HepG2 (cell line): ENCODE data around the gene CGREF1. TPM values are rescaled to one million over a fixed set of nuclear protein-coding genes. Genes with fewer than 3 reads are reported as not detected.

Source experiments
- AKAP8 ChIP-seq: sonication (generic); formaldehyde crosslinking; IDR thresholded peaks from 2 replicates; pipeline ENCODE4 v1.5.1; 2020; ENCODE audit warnings: mild to moderate bottlenecking, missing genetic modification reagents
- CC2D1A ChIP-seq: sonication (generic); formaldehyde crosslinking; IDR thresholded peaks from 2 replicates; pipeline ENCODE4 v1.8.1; 2023; ENCODE audit warnings: mild to moderate bottlenecking, missing genetic modification reagents
- CENPBD1 ChIP-seq: sonication (generic); formaldehyde crosslinking; IDR thresholded peaks from 2 replicates; pipeline ENCODE4 v1.8.0; 2022; ENCODE audit warnings: missing genetic modification reagents, low read depth, mild to moderate bottlenecking, borderline replicate concordance
- CHCHD3 ChIP-seq: sonication (generic); formaldehyde crosslinking; IDR thresholded peaks from 2 replicates; pipeline ENCODE4 v1.8.0; 2022; ENCODE audit warnings: mild to moderate bottlenecking, missing genetic modification reagents, moderate library complexity
- FOSL1 ChIP-seq: sonication (generic); formaldehyde crosslinking; IDR thresholded peaks from 2 replicates; pipeline ENCODE4 v1.9.0; 2021; ENCODE audit warnings: missing genetic modification reagents, borderline replicate concordance
- GATA4 ChIP-seq: sonication (generic); IDR thresholded peaks from 2 replicates; pipeline ENCODE4 v1.6.1; 2016; ENCODE audit warnings: antibody characterized with exemption, low read depth, borderline replicate concordance
- HIC2 ChIP-seq: sonication (generic); formaldehyde crosslinking; IDR thresholded peaks from 2 replicates; pipeline ENCODE4 v1.9.0; 2022; ENCODE audit warnings: low read depth, missing genetic modification reagents
- IRF2 ChIP-seq: IDR thresholded peaks from 2 replicates; pipeline ENCODE4 v1.6.1; 2018; ENCODE audit warnings: missing genetic modification reagents, missing compliant biosample characterization
- MED1 ChIP-seq: sonication (generic); formaldehyde crosslinking; IDR thresholded peaks from 2 replicates; pipeline ENCODE4 v1.4.0; 2020; ENCODE audit warnings: missing genetic modification reagents
- MTERF4 ChIP-seq: sonication (generic); formaldehyde crosslinking; IDR thresholded peaks from 2 replicates; pipeline ENCODE4 v1.8.0; 2023; ENCODE audit warnings: mild to moderate bottlenecking, missing genetic modification reagents
- RARG ChIP-seq: sonication (generic); formaldehyde crosslinking; IDR thresholded peaks from 2 replicates; pipeline ENCODE4 v1.4.0; 2020; ENCODE audit warnings: low read depth, mild to moderate bottlenecking, missing genetic modification reagents
- RBM39 ChIP-seq: fragments of 200-400 bp; formaldehyde crosslinking; IDR thresholded peaks from one replicate; pipeline ENCODE4 v1.6.1; 2018; ENCODE audit warnings: antibody characterized with exemption, mild to moderate bottlenecking, low read depth, low read length; ENCODE audit not compliant: poor library complexity, severe bottlenecking
- RXRA ChIP-seq: sonication (generic); formaldehyde crosslinking; IDR thresholded peaks from 2 replicates; pipeline ENCODE4 v1.5.1; 2020; ENCODE audit warnings: missing genetic modification reagents
- SIX1 ChIP-seq: sonication (generic); formaldehyde crosslinking; IDR thresholded peaks from 2 replicates; pipeline ENCODE4 v1.4.0; 2020; ENCODE audit warnings: missing genetic modification reagents, borderline replicate concordance
- SMC3 ChIP-seq: IDR thresholded peaks from 2 replicates; pipeline ENCODE4 v1.6.1; 2011; ENCODE audit warnings: low read length, improper control_type of control experiment
- SUZ12 ChIP-seq: fragments of 150-350 bp; IDR thresholded peaks from 2 replicates; pipeline ENCODE4 v1.6.1; 2014; ENCODE audit warnings: low read depth, low read length
- TBP ChIP-seq: sonication (generic); formaldehyde crosslinking; IDR thresholded peaks from 2 replicates; pipeline ENCODE4 v1.5.0; 2020; ENCODE audit warnings: missing genetic modification reagents
- TP53 ChIP-seq: sonication (generic); formaldehyde crosslinking; conservative IDR thresholded peaks from 2 replicates; pipeline ENCODE4 v1.4.0; 2020; ENCODE audit warnings: missing genetic modification reagents
- ZNF446 ChIP-seq: sonication (generic); formaldehyde crosslinking; IDR thresholded peaks from 2 replicates; pipeline ENCODE4 v1.5.0; 2020; ENCODE audit warnings: mild to moderate bottlenecking, missing genetic modification reagents
- ZNF83 ChIP-seq: sonication (generic); formaldehyde crosslinking; IDR thresholded peaks from 2 replicates; pipeline ENCODE4 v1.4.0; 2020; ENCODE audit warnings: missing genetic modification reagents, mild to moderate bottlenecking, borderline replicate concordance
- ZNF850 ChIP-seq: sonication (generic); formaldehyde crosslinking; conservative IDR thresholded peaks from 2 replicates; pipeline ENCODE4 v1.9.0; 2021; ENCODE audit warnings: mild to moderate bottlenecking, missing genetic modification reagents
- ZSCAN21 ChIP-seq: sonication (generic); formaldehyde crosslinking; IDR thresholded peaks from 2 replicates; pipeline ENCODE4 v1.8.0; 2022; ENCODE audit warnings: mild to moderate bottlenecking, missing genetic modification reagents, moderate library complexity, borderline replicate concordance
- polyA plus RNA-seq, 8 experiments: library from polyadenylated mRNA; depleted of rRNA in 3 of 8; stranded (reverse) in 7 of 8; unstranded in 1 of 8; fragments of >200 nt; fragmentation: Illumina TruSeq in 4 of 8; extraction: Trizol in 4 of 8; gene quantifications; 2 replicates each; pipeline versions ENCODE4 v1.2.1 to v1.2.3, GENCODE V29; 2011 to 2016; ENCODE audit warnings: low read depth in 4 of 8, missing spikeins in 1 of 8, mixed read lengths in 1 of 8; ENCODE audit not compliant: insufficient read depth in 1 of 8
- total RNA-seq, 5 experiments: library from RNA; depleted of rRNA; stranded (reverse); fragments of >200 nt; fragmentation: Illumina TruSeq; extraction: Trizol; gene quantifications; 2 replicates each; pipeline ENCODE4 v1.2.3, GENCODE V29; 2016; ENCODE audit warnings: low read depth in 1 of 5

CGREF1 gene
- total and polyA plus RNA-seq, 2 of the 13 experiments (the other 11 are each of a cell fraction or from before 2014, with no cell fraction given), result 13.9 to 23.4 TPM

GRCh38 chr2:27093430-27094352 is 25.2 kb downstream of the CGREF1 start (continued):
- TF ChIP-seq ZNF83 (CRISPR knock-in tag) (no peak), HIC2 (CRISPR knock-in tag) (peak; percentile 95), CENPBD1 (no peak), TP53 (no peak), SUZ12 (no peak), RBM39 (no peak), MED1 (peak; percentile 96), MTERF4 (CRISPR knock-in tag) (peak; percentile 26; the same call in 1 of the 2 replicates), TBP (CRISPR knock-in tag) (0 out of 2 replicates have a peak, but pooled peaks have one; percentile 22), CC2D1A (CRISPR knock-in tag) (no peak), IRF2 (peak; percentile 94), RXRA (peak; percentile 74; the same call in 1 of the 2 replicates), AKAP8 (no peak), GATA4 (peak; percentile 54; the same call in 1 of the 2 replicates), ZNF446 (CRISPR knock-in tag) (no peak), FOSL1 (CRISPR knock-in tag) (no peak), RARG (CRISPR knock-in tag) (no peak), CHCHD3 (CRISPR knock-in tag) (no peak), SMC3 (no peak), SIX1 (CRISPR knock-in tag) (no peak), ZNF850 (CRISPR knock-in tag) (no peak), ZSCAN21 (peak; percentile 93)
